IPS DF 19.7 (cell line): ENCODE data around the gene IRF9.

Source experiments
- DNase-seq: peaks from one replicate; pipeline ENCODE4 v3.0.0-alpha.2; 2013; ENCODE audit warnings: low read depth, low spot score

IRF9 gene

GRCh38 chr14:24215495-24216344 is 54.7 kb downstream of the IRF9 start, which contains the start of gene MDP1:
TSS of gene MDP1 (minus strand) at chr14:24216066. CDS start at chr14:24215955, 111 bp downstream.
- no peak for DNase-seq
